Measurements from ENCODE around the gene CHD3.

The CHD3 gene

GRCh38 chr17:7922845-7923628 lies 34.4 kb downstream of the CHD3 start:
- peak; percentile 81 for DNase-seq (ENCODE audit: extremely low spot score)
- CTCF ChIA-PET: interaction anchor here (1.0 to 15.1 kb wide), 5 partner anchors 10 to 135 kb away, joined by 3 to 234 read pairs (median 11); partner anchors contain the start of genes CNTROB, KCNAB3 and TRAPPC1
- no peak for TF ChIP-seq CTCF (IDR thresholded peaks at IDR 0.05; ENCODE audit: control extremely low read depth, extremely low read depth, low read depth, missing control alignments)
- POLR2A ChIA-PET: no interaction called here

- TF ChIP-seq CTCF (IDR thresholded peaks at IDR 0.05; ENCODE audit: control extremely low read depth, extremely low read depth, low read depth, missing control alignments): no peak
- ChIA-PET POLR2A (no interaction called here), CTCF (interaction anchor here (0.8 to 2.3 kb wide), 3 partner anchors 15 to 114 kb away, joined by 3 to 6 read pairs (median 5); no protein-coding TSS in a partner anchor)
- no peak for DNase-seq (ENCODE audit: extremely low spot score)
Measured at GRCh38 chr17:7927596-7927995, 39.0 kb downstream of the CHD3 start.

- POLR2A ChIA-PET: interaction anchor here (0.5 kb wide), 1 partner anchor 17 kb away, joined by 4 read pairs; no protein-coding TSS in a partner anchor
Measured at GRCh38 chr17:7929158-7930023, 40.8 kb downstream of the CHD3 start, which contains the start of gene KCNAB3. TSS of gene KCNAB3 (minus strand) at chr17:7929856. CDS start at chr17:7929435, 421 bp downstream.

GRCh38 chr17:7930841-7931631 lies 42.4 kb downstream of the CHD3 start:
- no peak for DNase-seq (ENCODE audit: extremely low spot score)
- CTCF ChIA-PET: interaction anchor here (1.0 to 10.4 kb wide), 11 partner anchors 12 to 129 kb away, joined by 3 to 107 read pairs (median 4); partner anchors contain the start of gene RNF227
- POLR2A ChIA-PET: interaction anchor here (0.9 to 1.0 kb wide), 2 partner anchors 14 to 244 kb away, joined by 3 to 5 read pairs; partner anchors contain the start of gene TP53

More at GRCh38 chr17:7929158-7930023, 40.8 kb downstream of the CHD3 start, which contains the start of gene KCNAB3:
- DNase-seq (ENCODE audit: extremely low spot score): peak; percentile 76
- TF ChIP-seq CTCF (IDR thresholded peaks at IDR 0.05; ENCODE audit: control extremely low read depth, extremely low read depth, low read depth, missing control alignments): no peak
- CTCF ChIA-PET: interaction anchor here (1.2 to 10.4 kb wide), 3 partner anchors 10 to 112 kb away, joined by 5 to 107 read pairs (median 77); partner anchors contain the start of gene RNF227

More at GRCh38 chr17:7930841-7931631, 42.4 kb downstream of the CHD3 start:
- TF ChIP-seq CTCF (IDR thresholded peaks at IDR 0.05; ENCODE audit: control extremely low read depth, extremely low read depth, low read depth, missing control alignments): no peak

All from GM10248 (cell line).